ENCODE measurements around the gene CACNA1D. TPM values are rescaled to one million over a fixed set of nuclear protein-coding genes. Genes with fewer than 3 reads are reported as not detected.

CACNA1D gene
- total and polyA plus RNA-seq, 2 donors (not counting 3 experiments of a cell fraction or from before 2014, with no cell fraction given): 0.06 TPM; not detected in 1

DNA sequence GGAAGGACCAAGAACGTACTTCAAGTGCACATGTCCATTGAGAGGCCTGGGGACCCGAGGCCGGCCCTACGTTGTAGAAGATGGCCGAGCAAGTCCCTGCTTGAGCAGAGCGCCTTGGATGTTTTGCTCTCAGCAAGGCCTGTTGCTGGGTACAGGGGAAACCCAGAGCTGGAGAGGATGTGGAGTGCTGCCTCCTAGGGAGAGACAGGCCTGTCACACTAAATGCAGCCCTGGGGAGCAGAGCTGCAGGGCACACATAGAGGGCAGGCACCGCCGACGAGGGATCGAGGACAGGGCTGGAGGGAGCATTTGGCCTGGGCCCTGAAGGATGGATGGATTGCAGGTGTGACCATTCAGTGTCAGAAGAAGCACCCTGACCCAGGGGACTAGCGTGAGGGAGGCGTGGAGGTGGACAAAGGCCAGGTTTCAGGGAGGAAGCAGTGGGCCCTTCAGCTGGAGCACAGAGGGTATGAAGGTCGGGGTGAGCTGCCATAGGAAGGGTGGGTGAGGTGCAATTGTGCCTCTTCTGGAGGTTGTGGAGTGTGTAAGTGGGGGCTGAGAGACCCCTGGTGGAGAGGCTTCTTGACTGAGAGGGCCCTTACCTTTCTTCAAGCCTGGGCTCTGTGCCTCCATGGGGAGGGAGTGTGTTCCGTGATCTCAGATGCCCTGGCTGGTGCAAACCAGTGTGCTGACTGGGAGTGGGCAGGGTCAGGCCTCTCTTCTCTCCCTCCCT lies 209.4 kb downstream of the CACNA1D start:
- TF ChIP-seq EZH2 (IDR thresholded peaks at IDR 0.05; ENCODE audit: borderline replicate concordance, low read depth, low read length, severe bottlenecking) (no peak), GATA2 (IDR thresholded peaks at IDR 0.05; ENCODE audit: insufficient read depth, insufficient read length, low read depth, low read length) (no peak), JUN (IDR thresholded peaks at IDR 0.05; ENCODE audit: borderline replicate concordance, insufficient read depth, insufficient read length, low read depth) (no peak), POLR2A (IDR thresholded peaks at IDR 0.05; ENCODE audit: low read depth, low read length) (no peak), FOS (IDR thresholded peaks at IDR 0.05; ENCODE audit: borderline replicate concordance, insufficient read depth, low read length) (no peak), MYC (IDR thresholded peaks at IDR 0.05; ENCODE audit: low read depth, low read length) (no peak), POLR2AphosphoS5 (IDR thresholded peaks at IDR 0.05; ENCODE audit: insufficient read depth, low read depth, low read length) (no peak)
- TF ChIP-seq, protein P1, sequence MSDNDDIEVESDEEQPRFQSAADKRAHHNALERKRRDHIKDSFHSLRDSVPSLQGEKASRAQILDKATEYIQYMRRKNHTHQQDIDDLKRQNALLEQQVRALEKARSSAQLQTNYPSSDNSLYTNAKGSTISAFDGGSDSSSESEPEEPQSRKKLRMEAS (IDR thresholded peaks at IDR 0.05; ENCODE audit: insufficient read depth, insufficient read length): no peak
- TF ChIP-seq, protein P2, sequence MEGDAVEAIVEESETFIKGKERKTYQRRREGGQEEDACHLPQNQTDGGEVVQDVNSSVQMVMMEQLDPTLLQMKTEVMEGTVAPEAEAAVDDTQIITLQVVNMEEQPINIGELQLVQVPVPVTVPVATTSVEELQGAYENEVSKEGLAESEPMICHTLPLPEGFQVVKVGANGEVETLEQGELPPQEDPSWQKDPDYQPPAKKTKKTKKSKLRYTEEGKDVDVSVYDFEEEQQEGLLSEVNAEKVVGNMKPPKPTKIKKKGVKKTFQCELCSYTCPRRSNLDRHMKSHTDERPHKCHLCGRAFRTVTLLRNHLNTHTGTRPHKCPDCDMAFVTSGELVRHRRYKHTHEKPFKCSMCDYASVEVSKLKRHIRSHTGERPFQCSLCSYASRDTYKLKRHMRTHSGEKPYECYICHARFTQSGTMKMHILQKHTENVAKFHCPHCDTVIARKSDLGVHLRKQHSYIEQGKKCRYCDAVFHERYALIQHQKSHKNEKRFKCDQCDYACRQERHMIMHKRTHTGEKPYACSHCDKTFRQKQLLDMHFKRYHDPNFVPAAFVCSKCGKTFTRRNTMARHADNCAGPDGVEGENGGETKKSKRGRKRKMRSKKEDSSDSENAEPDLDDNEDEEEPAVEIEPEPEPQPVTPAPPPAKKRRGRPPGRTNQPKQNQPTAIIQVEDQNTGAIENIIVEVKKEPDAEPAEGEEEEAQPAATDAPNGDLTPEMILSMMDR (IDR thresholded peaks at IDR 0.05; ENCODE audit: extremely low read depth in 1 of 2, insufficient read depth in 1 of 2, low read depth in 1 of 2, low read length in 2 of 2): no peak
- dilution Hi-C loops (cut with MboI; ENCODE audit: extremely low pct_ligation_motif_present, low sequenced_read_pairs) (no loop called here), intact Hi-C loops (cut with micrococcal nuclease) (no loop called here)
- DNase-seq (ENCODE audit: low read depth, low spot score): no peak
- Histone ChIP-seq H3K4me3 (replicated peaks in 1 of 3; ENCODE audit: insufficient read depth in 1 of 3, low read depth in 1 of 3, low read length in 3 of 3) (no peak overlapping the region), H2AFZ (ENCODE audit: low read depth, low read length) (no peak overlapping the region), H3K9me1 (replicated peaks; ENCODE audit: control insufficient read depth, extremely low read depth, insufficient read depth, low read length) (no peaks in the 10 kb centered on the region), H3K27ac (ENCODE audit: insufficient read depth, low read depth, low read length) (no peak overlapping the region), H3K4me1 (ENCODE audit: control insufficient read depth, extremely low read depth, insufficient read depth, low read length) (no peaks in the 10 kb centered on the region), H3K9ac (replicated peaks; ENCODE audit: extremely low read depth, insufficient read depth, low read length) (no peak overlapping the region), H3K79me2 (ENCODE audit: control insufficient read depth, insufficient read depth, low read length) (no peaks in the 10 kb centered on the region), H4K20me1 (replicated peaks; ENCODE audit: control insufficient read depth, extremely low read depth, insufficient read depth, low read length) (no peaks in the 10 kb centered on the region), H3K4me2 (ENCODE audit: insufficient read depth, low read length) (no peak overlapping the region), H3K27me3 (ENCODE audit: control insufficient read depth in 2 of 2, insufficient read depth in 2 of 2, low read length in 2 of 2) (peaks cover 0 to 4% of the 10 kb centered on the region in 2 experiments), H3K9me3 (replicated peaks; ENCODE audit: control insufficient read depth, insufficient read depth, low read length) (no peaks in the 10 kb centered on the region), H3K36me3 (ENCODE audit: control insufficient read depth in 2 of 2, extremely low read depth in 1 of 2, insufficient read depth in 2 of 2, low read length in 2 of 2) (no peaks in the 10 kb centered on the region)
- ChIA-PET POLR2A (no interaction called here), CTCF (no interaction called here)
- FAIRE-seq: no peak
- BruUV-seq (replicated peaks): no TSS peak
